ENCODE data around the gene CPNE5.
"Not testable (repeated sequence)": the region's sequence is repeated elsewhere in the genome, so short reads cannot be mapped to it uniquely, and the experiment has no call there.

Gene CPNE5

DNA sequence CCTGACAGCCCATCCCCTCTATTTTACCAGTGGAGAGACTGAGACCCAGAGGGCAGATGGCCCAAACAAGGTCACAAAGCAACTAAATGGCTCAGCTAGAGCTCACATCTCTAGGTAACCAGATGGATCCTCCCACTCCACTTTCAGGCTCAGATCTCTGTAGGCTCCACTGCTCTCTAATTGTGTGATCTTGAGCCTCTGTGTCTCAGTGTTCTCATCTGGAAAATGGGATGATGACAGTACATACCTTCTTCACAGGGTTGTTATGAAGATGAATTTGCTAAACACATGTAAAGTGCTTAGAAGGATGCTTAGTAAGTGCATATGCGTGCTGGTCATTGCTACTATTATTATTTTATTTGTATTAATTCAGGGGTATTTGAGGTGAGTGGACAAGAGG is 101.1 kb downstream of the CPNE5 start:
- DNase-seq, result no peak

DNA sequence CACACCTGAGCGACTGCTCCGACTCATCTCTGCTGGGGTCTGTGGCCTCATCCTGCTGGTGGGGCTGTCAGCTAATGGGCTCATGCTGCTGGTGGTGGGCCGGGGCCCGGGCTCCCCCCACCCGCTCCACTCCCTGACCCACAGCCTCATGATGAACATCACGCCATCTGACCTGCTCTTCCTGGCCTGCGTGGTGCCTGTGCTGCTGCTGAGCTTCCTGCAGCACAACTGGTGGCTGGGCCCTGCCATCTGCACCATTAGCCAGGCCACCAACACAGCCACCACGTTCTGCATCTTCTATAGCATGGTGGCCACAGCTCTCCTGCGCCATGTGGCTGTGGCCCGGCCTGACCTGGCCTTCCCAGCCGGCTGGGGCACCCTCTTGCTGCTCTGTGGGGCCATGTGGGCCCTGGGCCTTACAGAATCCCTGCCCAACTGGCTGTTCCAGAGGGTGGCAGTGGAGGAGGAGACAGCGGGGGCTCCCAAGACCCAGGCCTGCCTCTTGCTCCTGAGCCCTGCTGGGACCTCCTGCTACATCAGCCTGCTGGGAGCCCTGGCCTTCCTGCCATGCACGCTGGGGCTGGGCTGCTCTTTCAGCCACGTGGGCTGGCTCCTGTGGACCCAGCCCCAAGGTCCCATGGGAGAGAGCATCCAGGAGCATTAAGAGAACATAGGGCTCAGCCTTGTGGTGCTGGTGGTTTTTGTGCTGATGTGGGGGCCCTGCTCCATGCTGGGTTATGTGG is 102.0 kb downstream of the CPNE5 start:
- DNase-seq, result no peak

DNA sequence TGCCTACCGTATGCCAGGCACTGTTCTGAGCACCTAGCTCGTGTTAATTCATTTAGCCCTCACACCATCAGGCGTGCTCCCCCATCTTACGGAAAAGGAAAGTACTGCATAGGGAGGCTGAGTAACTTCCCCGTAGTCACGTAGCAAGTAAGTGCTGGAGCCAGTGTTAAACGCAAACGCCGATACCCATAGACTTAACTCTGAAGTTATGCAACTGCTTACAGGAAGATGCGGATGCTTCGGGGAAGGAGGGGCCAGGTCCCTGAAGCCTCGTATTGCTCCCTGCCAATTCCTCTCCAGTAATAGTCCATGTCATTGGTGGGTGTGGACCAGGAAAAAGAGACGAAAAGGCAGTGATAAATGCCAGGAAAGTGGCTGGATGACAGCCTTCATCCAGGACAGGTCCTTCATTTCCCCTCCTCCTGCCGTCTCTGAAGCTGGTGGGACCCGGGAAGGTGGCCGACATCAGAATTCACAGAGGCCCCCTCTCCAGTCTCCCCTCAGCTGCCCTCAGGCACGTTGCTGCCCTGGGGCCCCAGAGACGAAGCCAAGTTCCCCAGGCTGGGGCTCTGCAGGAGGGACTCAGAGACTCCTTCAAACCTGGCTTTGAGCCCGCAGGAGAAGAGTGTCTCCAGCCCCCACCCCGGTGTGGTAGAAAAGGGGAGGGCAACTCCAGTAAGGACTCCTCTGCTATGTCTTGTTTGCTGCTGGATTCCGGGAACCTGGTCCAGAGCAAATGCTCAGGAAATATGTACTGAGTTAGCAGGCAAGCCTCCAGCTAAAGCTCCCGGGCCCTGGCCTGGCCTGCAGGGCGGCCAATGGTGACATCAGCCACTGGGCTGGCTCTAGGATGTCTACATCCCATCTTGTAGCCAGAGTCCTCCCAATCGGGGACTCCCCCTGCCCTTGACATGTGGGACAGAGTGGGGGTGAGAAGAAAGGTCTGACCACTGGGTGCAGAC is 103.9 kb downstream of the CPNE5 start:
- peak; percentile 80 for DNase-seq

DNA sequence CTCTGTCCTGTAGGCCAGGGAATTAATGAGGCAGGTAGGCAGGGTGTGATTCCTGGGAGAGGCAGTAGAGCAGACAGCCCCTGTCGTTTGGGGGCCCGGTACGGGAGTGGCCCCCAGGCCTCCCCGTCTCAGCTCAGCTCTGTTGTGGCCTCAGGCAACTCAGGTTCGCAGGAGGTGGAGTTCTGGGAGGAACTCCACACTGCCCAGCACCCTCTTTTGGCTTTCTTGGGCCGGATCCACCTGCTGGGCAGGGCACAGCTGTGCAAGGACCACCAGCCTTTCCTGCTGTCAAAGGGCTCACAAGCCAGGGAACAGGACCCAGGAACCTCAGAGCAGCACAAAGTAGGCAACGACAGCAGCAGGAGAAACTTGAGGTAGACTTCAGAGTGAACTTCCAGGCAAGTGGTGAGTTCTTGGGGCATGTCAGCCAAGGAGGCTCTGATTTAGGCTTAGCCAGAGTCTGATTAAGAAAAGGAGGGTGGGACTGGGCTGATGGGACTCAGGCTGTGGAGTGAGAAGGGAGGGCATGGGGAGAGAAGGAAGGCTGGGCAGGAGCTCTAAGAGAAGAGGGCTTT is 104.7 kb downstream of the CPNE5 start:
- DNase-seq, result no peak

DNA sequence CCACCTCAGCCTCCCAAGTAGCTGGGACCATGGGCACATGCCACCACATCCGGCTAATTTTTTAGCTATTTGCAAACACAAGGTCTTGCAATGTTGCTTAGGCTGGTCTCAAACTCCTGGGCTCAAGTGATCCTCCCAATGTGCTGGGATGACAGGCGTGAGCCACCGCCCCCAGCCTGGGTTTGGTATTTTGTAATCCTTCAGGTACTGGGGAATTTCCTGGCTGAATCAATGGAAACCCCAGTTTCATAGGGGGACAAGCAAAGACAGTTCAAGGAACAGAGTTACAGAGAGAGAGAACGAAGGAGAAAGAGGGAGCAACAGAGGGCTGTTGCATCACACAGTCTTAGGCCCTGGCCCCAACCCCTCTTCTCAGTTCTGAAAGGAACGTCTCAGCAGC is 105.9 kb downstream of the CPNE5 start:
- DNase-seq, result no peak

DNA sequence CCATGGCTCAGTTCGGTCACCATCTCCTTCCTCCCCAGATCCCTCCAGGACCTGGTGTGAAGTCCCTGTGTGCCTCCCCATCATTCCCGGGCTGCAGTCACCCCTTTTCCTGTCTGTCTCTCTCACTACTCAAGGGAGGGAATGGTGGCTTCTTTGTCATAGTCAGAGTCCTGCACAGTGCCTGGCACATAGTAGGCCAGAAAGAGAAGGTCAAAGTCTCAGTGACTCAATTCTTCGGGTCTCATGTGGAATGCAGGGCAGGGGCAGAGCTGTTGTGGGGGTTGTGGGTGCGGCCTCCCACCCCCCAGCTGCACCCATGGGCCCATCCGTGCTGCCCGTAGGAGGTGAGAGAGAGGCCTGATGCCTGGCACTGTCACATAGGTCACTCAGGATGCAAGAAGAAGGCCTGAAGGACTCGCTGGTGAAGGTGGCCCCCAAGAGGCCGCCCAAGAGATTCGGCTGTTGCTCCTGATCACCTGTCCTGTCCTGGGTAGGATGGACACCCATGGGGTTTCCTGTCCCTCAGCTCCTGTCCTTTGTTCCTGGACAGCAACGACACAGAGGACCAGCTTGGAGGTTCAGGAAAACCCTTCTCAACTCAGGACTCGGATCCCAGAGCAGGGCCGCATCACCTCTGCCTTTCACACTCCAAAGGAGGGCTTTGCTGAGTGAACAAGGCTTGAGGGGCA is 107.5 kb downstream of the CPNE5 start:
- peak; percentile 13 for DNase-seq

DNA sequence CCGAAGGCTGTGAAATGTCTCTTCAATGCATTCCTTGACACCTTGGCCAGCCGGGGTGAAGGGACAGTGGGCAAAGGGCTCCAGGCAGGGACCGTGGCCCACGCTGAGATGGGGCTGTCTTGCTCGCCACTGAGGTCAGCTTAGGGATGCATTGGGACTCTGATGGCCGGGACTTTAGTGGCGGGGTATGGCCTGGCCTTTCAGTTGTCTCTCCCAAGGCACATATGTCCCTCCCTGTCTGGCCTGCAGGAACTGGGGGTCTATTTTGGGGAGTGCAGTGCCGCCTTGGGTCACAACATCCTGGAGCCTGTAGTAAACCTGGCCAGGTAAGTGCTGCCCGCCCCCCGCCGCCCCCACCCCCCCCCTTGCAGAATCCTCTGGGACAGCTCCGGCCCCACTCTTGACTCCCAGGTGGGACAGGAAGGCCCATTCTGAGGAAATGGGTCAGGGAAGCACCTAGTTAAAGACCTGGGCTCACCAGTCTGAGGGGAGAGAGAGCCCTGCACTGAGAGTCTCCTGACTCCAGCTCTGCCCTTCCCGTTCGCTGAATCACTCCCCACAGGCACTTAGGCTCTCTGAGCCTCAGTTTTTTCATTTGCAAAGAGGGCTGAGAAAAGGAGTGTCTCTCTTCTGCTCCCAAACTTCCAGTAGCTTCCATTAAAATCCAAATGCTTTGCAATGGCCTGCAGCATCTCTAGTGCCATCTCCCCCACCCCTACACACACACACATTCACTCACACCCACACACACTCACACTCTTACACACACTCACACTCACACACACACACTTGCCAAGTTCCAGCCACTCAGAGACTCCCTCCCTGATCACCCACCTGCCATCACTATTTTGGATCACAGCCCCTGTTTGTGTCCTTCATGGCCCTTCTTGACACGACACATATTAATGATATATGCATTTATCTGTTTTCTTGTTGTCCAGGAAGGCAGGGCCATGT is 108.5 kb downstream of the CPNE5 start:
- DNase-seq, result no peak

DNA sequence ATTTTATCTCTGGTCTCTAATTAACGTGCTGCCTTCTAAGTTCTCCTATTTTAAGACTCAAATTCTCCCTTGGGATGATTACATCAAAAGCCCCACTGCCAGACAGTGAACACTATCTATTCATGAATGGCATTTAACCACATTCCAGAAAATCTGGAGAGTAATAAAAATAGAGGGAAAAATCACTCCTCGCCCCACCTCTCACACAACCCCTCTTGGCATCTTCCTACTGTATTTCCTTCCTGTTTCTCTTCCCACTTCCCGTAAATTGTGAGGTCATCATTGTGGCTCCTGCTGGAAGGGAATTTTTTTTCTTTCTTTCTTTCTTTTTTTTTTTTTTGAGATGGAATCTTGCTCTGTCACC is 110.1 kb downstream of the CPNE5 start:
- DNase-seq, result no peak

DNA sequence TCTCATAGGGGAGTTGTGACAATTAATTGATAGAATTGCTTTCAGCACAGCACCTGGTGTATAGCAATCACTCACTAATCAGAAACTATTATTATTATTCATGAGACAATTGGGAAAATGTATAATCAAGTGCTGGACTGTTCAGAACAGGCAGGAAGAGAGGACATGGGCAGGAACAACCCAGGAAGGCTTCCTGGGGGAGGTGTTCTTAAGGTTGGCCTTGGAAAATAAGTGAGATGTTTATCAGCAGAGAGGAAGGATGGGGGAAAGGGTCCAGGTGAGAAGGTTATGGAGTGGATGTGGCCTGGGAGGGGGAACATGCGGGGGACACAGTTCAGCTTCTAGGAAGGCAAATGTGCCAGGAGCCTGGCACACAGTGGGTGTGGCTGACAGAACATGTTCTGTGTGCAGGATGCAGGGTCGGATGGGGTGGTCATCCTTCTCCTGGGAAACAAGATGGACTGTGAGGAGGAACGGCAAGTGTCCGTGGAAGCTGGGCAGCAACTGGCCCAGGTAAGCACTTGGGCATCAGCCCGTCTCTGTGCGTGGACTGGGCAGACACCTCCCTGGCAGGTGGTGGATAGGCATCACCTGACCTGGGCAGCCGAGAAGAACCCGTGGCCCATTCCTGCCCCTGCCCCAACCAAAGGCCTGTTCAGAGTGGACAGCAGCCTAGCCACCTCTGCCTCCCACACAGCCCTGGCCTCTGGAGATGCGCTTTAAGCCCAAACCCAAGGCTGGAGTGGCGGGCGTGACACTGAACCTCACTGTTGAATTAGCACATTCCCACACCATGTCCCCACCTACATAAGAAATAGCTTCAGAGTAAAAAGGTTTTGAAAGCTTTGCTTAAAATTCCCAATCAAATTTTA is 110.7 kb downstream of the CPNE5 start:
- no peak for DNase-seq

DNA sequence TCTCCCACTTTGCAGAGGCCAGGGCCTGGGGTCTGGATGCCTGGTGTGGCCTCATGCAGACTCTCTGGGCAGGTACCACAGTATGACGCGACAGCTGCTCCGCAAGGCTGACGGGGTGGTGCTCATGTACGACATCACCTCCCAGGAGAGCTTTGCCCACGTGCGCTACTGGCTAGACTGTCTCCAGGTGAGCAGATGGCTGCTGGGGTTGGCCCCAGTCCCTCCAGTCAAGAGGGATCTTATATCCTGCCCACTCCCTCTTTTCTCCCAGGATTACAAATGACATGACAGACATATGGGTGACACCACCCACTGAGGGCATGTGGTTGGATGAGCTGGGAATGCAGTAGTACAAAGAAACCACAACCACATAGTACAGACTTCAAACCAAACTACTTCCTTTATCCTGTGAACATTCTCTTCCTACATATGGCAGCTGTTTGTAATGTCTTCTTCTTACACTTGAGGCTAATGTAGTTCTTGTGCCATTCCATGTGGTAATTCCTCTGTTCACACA is 111.7 kb downstream of the CPNE5 start:
- DNase-seq, result peak; percentile 35

DNA sequence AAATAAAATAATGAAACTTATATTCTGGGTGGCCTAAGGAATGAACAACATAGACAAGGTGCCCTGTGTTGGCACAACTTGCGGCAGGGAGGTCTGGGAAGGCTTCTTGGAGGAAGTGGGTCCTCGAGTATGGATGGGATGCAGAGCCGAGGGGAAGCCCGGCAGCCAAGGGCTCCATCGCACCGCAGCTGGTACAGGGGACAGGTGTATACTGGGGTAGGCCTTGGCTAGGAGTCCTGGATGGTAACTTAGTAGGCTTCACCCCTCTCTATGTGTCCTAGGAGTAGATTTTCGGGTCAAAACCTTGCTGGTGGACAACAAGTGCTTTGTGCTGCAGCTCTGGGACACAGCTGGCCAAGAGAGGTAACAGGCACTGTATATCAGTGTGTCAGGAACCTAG is 113.7 kb downstream of the CPNE5 start:
- no peak for DNase-seq

DNA sequence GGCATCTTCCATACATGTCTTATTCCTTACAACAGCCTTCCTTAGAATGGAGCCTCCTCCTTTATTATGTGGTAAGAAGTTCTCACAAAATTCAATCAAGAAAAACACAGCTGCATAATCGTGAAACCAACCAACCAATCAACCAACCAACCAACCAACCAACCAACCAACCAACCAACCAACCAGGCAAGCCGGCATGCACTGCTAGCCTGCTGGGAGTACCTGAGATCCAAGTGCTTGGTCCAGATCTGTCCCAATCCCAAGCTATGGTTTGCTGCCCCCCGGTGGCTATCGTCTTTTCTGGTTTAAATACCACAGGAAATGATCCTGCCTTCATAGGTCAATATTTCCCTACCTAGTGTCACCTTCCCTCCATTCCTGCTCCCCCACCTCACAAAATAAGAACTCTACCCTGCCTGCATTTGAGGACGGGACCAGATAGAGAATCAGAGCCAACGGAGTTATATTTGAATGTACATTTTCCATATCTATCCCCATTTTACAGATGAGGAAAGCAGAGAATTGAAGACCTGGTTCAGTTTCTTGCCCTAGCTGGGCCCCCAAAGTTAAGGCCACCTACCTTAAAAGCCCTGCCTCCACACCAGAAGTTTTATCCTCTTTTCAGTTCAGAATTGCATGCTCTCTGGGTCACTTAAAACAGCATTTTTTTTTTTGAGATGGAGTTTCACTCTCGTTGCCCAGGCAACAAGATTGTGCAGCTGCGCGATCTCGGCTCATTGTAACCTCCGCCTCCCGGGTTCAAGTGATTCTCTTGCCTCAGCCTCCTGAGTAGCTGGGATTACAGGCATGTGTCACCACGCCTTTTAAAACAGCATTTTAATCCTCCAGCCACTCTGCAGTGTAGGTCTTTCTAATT is 114.5 kb downstream of the CPNE5 start:
- peak; percentile 71 for DNase-seq

DNA sequence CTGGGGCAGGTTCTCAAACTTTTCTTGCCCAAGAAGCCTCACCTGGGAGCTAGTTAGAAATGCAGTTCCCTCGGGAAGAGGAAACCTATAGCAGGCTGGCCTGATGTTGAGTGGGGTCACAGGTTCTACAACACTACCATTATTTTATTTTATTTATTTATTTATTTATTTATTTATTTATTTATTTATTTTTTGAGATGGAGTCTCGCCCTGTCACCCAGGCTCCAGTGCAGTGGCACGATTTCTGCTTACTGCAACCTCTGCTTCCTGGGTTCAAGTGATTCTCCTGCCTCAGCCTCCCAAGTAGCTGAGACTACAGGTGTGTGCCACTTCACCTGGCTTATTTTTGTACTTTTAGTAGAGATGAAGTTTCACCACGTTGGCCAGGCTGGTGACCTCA is 115.3 kb downstream of the CPNE5 start:
- DNase-seq, result not testable (repeated sequence)

DNA sequence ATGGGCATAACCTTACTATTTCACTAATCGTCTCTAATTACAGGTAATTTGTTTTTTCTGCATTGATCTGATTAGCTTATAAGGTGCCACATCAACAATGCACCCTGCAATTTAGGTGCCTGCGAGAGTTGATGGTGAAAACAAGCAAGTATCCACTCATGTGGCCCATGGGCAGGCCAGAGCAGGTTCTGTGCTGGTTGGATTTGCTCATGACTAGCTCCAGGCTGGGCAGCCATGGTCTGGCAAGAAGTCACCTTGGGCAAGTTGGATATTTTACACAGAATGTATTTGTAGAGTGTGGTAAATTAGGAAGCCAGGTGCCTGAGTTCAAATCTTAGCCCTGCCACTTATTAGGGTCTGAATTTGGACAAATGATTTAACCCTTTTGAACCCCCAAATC is 116.4 kb downstream of the CPNE5 start:
- DNase-seq, result no peak

DNA sequence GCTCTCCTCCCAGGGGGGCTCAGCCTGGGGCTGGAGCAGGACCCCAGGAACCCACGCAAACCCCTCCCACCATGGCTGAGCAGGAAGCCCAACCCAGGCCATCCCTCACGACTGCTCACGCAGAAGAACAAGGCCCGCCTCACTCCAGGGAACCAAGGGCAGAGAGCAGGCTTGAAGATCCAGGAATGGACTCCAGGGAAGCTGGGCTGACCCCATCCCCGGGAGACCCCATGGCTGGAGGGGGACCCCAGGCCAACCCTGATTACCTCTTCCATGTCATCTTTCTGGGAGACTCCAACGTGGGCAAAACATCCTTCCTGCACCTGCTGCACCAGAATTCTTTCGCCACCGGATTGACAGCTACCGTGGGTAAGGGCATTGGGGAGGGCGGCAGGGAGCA is 116.9 kb downstream of the CPNE5 start:
- DNase-seq, result no peak

DNA sequence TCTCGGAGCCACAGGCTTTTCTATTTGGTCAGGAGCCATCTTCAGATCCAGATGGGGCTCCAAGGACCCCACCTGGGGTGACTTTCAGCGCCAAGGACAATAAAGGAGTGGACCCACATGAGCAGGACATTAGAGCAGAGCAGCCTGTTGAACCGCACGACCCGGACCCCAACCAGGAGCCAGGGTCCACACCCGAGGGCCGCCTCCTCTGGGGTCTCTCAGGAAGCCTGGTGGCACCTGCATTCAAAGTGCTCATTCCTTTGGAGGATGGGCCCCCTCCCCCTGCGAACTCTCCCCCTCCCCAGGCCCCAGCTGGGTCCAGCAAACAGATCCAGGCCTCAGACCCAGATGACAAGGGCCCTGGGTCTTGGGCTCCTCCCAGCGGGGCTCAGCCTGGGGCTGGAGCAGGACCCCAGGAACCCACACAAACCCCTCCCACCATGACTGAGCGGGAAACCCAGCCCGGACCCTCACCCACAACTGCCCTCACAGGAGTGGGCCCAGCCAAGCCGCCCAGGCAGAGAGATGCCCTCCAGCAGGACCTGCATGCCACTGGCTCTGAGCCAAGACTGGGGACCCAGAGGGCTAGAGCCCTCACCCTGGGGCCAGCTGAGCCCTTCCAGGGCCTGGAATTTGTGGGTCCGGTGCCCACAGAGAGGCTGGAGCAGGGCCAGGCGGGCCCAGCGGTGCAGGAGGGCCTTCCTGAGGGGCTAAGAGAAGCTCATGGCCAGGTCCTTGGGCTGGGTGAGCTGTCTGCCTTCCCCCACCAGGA is 117.7 kb downstream of the CPNE5 start:
- no peak for DNase-seq

DNA sequence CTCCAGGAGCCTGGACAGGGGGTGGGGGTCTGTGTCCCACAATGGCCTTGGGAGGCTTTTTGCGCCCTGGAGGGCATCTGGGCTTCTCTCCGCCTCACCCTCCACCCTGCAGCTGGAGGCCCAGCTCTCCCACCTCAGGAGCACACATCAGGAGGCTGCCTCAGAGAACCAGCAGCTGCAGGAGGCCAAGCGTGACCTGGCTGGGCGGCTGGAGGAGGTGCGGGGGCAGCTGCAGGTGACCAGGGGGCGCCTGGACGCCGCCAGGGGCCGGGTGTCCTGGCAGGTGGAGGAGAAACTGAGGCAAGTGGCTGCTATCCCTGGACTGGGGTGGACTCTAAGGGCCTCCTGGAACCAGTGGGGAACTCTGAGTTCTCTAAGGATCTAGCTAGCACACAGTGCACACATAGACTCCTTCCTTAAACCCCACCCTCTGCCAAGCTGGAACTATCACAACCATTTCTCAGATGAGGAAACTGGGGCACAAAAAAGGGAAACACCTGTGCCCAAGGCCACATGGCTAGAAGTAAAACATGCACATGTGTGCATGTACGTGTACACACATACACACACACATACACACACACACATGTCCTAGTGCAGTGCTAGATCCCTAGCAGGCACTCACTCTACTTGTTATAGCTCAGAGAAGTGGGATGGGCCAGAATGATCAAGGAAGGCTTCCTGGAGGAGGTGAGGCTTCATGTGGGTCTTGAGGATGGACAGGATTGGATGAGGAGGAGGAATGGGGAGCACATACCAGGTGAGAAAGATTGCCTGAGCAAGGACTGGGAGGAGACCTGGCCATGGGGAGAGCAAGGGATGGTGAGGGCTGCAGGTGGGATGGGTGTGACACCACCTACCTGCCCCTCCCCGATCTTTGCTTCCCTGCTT is 118.7 kb downstream of the CPNE5 start:
- DNase-seq, result no peak

DNA sequence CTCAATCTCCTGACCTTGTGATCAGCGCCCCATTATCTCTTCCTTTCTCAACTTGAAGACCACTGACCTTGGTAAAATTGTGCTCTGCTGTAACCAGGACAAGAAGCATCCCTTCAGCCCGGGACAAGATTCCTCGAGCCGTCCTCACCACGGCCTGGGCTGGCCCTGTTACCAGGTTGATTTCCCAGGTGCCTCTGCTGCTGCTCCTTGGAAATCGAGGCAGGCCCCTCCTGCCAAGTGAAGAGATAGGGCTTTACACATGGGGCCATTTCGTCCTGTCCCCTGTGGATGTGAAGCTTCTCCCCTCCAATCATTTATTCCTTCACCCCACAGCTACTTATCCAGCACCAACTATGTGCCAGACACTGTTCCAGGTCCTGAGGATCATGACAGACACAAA is 120.1 kb downstream of the CPNE5 start:
- DNase-seq, result no peak
